NCI-H524 (cell line): ENCODE measurements around the gene TWIST1.

Experiments used
- DNase-seq, 2 experiments: peaks; one replicate each; lab custom pipeline; 2025; lab: John Stamatoyannopoulos, UW

The TWIST1 gene

DNA sequence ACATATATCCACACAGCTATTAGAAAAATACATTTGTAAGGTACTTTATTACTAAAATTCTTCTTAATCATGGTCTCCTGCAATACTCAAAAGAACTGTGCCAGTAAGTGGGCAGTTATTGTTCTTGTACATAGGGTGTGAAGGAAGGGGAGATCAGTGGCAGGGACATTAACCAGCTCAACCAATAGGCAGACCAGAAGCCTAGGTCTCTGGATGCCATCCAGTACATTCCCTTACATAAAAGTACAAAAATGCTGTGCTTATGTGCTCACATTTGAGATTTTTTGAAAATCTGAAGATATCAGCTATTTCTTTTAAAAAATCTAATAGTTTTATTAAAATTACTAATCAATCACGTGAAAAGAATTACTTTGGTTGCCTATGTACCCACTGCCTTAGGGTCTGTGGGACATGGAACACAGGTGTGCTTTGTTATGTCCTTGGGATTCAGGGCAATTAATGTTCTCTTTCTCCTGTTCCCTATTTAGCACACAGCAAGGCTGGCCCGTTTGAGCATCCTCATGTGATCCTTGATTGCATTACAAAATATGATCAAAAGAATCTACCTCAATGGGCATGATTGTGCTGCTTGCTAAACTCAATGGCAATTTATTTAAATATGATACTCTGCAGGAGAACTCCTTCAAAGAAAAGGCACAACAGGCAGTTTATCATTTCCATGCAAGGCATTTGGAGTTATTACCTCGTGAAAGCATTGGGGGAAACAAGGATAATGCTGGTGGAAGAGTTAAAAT is 22.7 kb downstream of the TWIST1 start:
- no peak for DNase-seq

DNA sequence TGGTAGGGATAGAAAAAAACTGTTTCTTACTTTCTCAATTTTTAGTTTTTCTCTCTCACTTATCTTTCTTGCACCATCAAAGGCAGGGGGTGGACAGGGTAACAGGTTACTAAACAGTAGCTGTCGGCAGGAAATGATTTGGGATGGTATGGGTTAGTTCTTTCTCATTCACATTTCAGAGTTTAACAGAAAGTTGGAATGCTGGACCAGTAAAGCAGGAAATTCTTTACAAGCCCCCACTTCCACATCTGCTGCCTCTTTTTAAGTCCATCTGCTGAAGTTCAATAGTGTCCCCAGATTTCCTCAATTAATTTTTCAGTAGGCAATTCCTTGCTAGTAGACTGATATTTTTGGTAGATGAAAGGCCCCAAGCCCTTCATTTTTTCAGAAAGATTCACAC is 23.3 kb downstream of the TWIST1 start:
- no peak for DNase-seq

DNA sequence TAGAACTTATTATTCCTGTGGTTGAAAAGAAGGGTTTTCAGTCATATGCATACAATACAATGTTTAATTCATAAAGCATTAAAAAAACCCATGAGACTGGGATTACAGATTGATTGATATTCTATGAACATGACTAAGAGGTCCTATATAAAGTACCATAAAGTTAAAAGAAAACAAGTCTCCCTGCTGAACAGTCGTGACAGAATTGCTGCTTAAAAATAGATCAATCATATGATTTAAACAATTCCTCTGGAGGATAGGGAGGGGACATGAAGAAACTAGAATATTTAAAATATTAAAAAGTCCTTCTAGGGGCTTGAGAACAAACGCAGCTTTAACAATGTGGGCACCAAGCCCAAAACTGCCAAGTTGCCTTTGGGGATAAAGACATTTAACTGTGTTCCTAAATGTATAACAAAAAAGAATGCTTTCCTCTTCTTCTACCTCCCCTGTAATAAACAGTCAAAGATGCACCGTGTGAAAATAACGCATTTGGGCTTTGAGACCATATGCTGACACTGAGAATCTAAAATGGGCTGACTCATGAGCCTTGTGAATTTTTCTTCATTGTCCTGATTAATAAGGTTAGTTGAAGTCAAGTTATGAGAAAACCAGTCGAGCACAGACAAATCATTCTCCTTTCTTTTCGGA is 25.8 kb downstream of the TWIST1 start:
- DNase-seq, result no peak

DNA sequence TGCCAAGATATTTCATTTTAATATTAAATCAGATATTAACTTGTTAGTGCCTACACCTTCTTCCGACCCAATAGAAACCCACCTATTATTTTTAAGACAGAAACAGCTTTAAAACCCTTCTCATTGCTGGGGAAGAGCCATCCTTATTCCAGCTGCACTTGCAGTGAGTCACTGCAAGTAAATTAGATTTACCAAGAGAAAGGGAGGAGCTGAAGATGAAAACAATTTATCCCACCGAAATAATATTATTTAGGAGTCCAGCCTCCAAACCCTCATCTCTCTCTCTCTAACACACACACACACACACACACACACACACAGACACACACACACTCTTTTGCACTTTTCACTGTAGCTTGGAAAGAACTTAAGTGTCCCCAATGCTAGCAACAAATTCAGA is 26.9 kb downstream of the TWIST1 start:
- DNase-seq, result no peak

DNA sequence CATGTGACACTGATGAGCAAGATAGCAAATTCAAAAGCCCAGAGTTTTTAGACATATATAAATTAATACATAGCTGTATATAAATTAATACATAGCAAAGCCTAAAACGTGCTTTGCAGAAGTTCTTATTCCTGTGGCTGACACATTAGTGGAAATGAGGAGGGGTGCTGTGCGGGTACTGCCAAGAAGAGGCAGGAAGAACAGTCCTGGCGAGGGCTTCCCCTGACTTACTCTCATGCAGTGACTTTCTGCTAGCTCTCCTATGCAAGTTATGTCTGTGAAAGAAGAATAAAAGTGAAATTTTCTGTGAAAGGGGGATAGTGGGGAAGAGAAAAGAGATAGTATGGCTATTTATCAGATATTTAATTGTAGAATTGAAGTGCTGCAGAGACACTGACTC is 27.6 kb downstream of the TWIST1 start:
- DNase-seq, result no peak

DNA sequence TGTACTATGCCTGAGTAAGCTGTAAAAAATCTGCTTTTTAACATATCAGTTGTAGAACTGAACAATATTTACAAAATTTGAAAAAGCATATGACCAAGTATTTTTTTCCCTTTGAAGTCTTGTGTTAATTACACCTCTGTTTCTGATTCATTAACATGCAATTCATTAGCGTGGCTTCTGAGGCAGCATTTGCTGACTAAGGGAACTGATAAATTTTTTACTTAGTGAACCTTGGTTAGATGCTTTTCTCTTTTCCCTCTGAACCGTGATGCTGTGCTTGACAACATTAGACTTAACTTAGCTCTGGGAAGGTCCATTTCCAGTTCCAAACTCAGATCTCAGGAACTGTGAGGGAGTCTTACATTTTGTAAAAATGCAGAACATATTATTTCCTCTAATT is 28.1 kb downstream of the TWIST1 start:
- DNase-seq, result no peak

DNA sequence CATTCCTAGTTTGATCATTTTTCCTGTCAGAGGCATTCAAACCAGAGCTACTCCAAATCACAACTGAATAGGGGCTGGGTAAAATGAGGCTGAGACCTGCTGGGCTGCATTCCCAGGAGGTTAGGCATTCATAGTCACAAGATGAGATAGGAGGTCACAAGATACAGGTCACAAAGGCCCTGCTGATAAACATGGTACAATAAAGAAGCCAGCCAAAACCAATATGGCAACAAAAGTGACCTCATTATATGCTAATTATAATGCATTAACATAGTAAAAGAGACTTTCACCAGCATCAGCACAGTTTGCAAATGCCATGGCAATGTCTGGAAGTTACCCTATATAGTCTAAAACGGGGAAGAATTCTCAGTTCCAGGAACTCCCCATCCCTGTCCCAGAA is 37.3 kb downstream of the TWIST1 start:
- no peak for DNase-seq

DNA sequence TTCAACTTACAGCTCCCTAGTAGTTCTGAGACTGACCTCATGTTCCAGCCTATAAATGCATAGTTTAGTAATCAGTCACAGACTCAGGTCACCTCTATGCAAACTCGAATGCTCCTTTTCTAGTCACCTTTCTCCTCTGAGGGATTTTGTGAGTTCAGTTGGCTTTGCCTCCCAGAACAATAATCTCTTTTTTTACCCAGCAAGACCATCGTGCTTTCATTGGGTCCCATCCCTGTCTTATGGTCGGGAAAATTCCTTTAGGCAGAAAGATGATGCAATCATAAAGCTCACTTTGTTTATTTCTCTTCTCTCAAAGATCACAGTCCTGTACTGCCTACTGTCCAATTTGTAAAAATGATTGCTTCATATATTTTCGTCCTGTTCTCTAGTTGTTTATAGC is 38.4 kb downstream of the TWIST1 start:
- no peak for DNase-seq

DNA sequence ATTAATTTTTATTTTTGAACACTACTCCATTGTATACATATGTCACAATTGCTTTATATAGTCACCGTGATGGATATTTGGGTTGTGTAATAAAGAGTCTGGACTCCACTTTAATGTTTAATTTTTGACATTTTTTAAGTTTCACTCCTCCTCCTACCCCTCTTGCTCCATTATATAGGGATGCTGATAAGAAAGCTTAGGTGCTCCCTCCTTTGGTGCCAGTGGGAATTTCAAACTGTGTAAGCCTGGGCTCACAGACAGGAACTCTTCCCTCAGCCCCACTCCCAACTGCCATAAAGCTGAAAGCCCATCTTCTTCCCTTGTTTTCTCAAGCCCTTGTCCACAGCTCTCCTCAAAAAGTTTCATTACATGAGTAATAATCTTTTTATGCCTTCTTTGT is 47.6 kb downstream of the TWIST1 start:
- DNase-seq, result no peak

DNA sequence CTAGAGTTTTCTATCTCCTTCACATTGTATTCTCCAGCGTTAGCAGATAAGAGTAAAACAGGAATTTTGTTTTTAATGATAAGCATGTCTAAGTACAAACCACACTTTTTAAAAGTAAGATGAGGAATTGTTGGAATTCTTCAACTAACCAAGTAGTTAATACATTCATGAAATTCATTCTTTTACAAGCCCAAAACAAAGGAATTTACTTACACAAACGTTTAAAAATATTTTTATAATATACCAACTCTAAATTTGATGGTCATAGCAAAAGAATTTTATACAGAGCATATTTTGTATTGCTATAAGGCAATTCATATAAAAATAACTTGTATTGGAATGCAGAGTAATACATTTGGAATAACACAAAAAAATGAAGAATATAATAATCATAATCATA is 51.3 kb downstream of the TWIST1 start:
- no peak for DNase-seq
